Upper lobe of left lung (tissue), 4 donors: ENCODE measurements around the gene MSL2.
"Not testable (repeated sequence)": the region's sequence is repeated elsewhere in the genome, so short reads cannot be mapped to it uniquely, and the experiment has no call there.

Experiments used
- CTCF ChIP-seq, 6 experiments: fragments of 450-650 bp in 4 of 6; fragments of 200-600 bp in 2 of 6; sonication (generic) in 2 of 6; IDR thresholded peaks; one replicate each; pipeline ENCODE4 v1.5.1; 2016 to 2019; ENCODE audit warnings: antibody characterized with exemption in 6 of 6
- POLR2AphosphoS5 ChIP-seq, 2 donors: sonication (generic); formaldehyde crosslinking; IDR thresholded peaks; one replicate each; pipeline ENCODE4 v1.5.1; 2017; ENCODE audit warnings: antibody characterized with exemption in 2 of 2

DNA sequence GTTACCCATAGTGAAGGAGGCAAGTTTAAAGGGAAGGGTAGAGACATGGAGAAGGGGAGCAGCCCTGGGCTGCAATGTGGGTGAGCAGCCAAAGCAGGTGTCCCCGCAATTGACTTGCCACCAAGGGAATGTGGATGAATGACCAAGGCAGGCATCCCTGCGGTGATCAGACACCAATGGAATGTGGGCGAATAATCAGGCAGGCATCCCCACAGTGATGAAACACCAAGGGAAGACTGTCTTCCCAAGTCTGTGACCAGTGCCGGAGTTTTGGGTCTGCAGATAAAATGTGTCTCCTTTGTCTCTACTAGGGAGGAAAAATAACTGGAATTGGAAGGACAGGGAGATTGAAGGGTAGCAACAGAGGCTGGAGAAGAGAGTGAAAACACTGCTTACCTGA is 26.6 kb upstream of the MSL2 start:
- TF ChIP-seq CTCF, POLR2AphosphoS5 (IDR thresholded peaks at IDR 0.05): not testable (repeated sequence)
